OCI-LY7 (cell line): ENCODE data around the gene GPC1.

Experiments used
- CTCF ChIP-seq: fragments of 200-600 bp; sonication (generic); conservative IDR thresholded peaks from 2 replicates; pipeline ENCODE4 v1.5.1; 2014; ENCODE audit warnings: mild to moderate bottlenecking, antibody characterized with exemption, low read length, moderate library complexity, mixed read lengths
- EZH2phosphoT487 ChIP-seq: fragments of 200-600 bp; sonication (generic); IDR thresholded peaks from 2 replicates; pipeline ENCODE4 v1.6.1; 2018; ENCODE audit warnings: low read depth, borderline replicate concordance, mild to moderate bottlenecking, mixed run types, antibody characterized with exemption, low read length, moderate library complexity, mixed read lengths

- no peak for TF ChIP-seq CTCF
- no peak for TF ChIP-seq EZH2phosphoT487
Observed at GRCh38 chr2:240464514-240465241, 29.2 kb downstream of the GPC1 start.
